Measurements from ENCODE around the gene MPEG1. TPM values are rescaled to one million over a fixed set of nuclear protein-coding genes. Genes with fewer than 3 reads are reported as not detected.

Gene MPEG1
- total RNA-seq, 2 experiments from 2014 or later: not detected

GRCh38 chr11:59164028-59164427 lies 48.7 kb downstream of the MPEG1 start:
- no peak for ATAC-seq
- intact Hi-C loops (cut with DNase I, micrococcal nuclease): no loop called here
- no peaks in the 10 kb centered on the region for H3K36me3 Mint-ChIP-seq (ENCODE audit: low read depth)
- H3K27me3 Mint-ChIP-seq: peaks cover 10% of the 10 kb centered on the region
- no peak for DNase-seq
- peaks cover 2% of the 10 kb centered on the region for H3K4me1 Mint-ChIP-seq
- no peak overlapping the region for H3K4me3 Mint-ChIP-seq
- CTCF ChIA-PET: interaction anchor here (0.6 to 1.6 kb wide), 5 partner anchors 8 to 378 kb away, joined by 3 to 4 read pairs (median 3); partner anchors contain the start of genes DTX4 and FAM111A
- POLR2A ChIA-PET: interaction anchor here (0.7 kb wide), 1 partner anchor 1910 kb away, joined by 3 read pairs; no protein-coding TSS in a partner anchor
- no peaks in the 10 kb centered on the region for H3K9me3 Mint-ChIP-seq (ENCODE audit: low read depth)
- no peak overlapping the region for H3K27ac Mint-ChIP-seq

Other genes starting within 250 kb of the MPEG1 start
- not detected for gene GLYATL1B, start 126.6 kb downstream of the MPEG1 start, total RNA-seq
- 10 to 100 TPM; 32.3 to 38.9 TPM for gene FAM111B, start 105.7 kb downstream of the MPEG1 start, total RNA-seq
- 100 to 1,000 TPM in 1 of 2 experiments, 10 to 100 TPM in 1; 87.9 to 135 TPM for gene FAM111A, start 70.1 kb downstream of the MPEG1 start, total RNA-seq
- under 1 TPM; 0.07 to 0.11 TPM for gene DTX4, start 40.8 kb downstream of the MPEG1 start, total RNA-seq
- gene OR5AN1, start 146.0 kb upstream of the MPEG1 start, total RNA-seq: not detected
- gene OR5A2, start 213.5 kb upstream of the MPEG1 start, total RNA-seq: not detected
- gene OR5A1, start 223.5 kb upstream of the MPEG1 start, total RNA-seq: not detected
- not detected for gene OR4D6, start 244.0 kb upstream of the MPEG1 start, total RNA-seq